Activated T-cell treated with anti-CD3 and anti-CD28 coated beads, Interleukin-2, amount 50 U/mL, for 24 hours (primary cell): Measurements from ENCODE around the gene OR4F6.
"Not testable (repeated sequence)": the region's sequence is repeated elsewhere in the genome, so short reads cannot be mapped to it uniquely, and the experiment has no call there.

ENCODE experiments used
- DNase-seq: peaks from one replicate; pipeline ENCODE4 v3.0.0-alpha.2; 2020
- H3K27ac Mint-ChIP-seq: 2 replicates; pipeline ENCODE4 v1.8.0; 2020; ENCODE audit warnings: mild to moderate bottlenecking, mixed read lengths
- H3K27me3 Mint-ChIP-seq: 2 replicates; pipeline ENCODE4 v1.8.0; 2020; ENCODE audit warnings: mixed read lengths
- H3K36me3 Mint-ChIP-seq: 2 replicates; pipeline ENCODE4 v1.8.0; 2020; ENCODE audit warnings: low read depth, mixed read lengths
- H3K4me1 Mint-ChIP-seq: 2 replicates; pipeline ENCODE4 v1.8.0; 2020; ENCODE audit warnings: low read depth, mixed read lengths
- H3K4me3 Mint-ChIP-seq: 2 replicates; pipeline ENCODE4 v1.8.0; 2020; ENCODE audit warnings: mild to moderate bottlenecking, moderate library complexity, mixed read lengths
- H3K9me3 Mint-ChIP-seq: 2 replicates; pipeline ENCODE4 v1.8.0; 2020; ENCODE audit warnings: mixed read lengths

Gene OR4F6

DNA sequence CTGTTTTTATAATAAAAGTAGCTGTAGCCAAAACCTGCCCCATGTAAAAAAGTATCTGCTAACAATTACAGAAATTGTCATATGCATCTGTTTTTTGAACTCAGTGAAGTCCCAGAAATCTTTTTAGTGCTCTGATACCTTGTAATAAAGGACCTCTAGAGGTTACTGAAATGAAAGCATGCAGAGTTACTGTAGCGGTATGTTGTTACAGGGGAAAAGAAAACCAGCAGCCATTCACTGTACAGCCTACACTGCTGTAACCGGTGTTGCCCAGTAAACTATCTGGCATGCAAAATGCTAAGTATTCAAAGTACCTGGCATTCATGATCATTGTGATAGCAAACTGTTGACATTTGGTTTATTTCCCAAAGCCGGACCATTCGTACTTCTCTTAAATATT, 12.6 kb upstream of the OR4F6 start:
- H3K27ac Mint-ChIP-seq, H3K36me3 Mint-ChIP-seq, H3K4me3 Mint-ChIP-seq, DNase-seq, H3K4me1 Mint-ChIP-seq, H3K9me3 Mint-ChIP-seq: not testable (repeated sequence)
- H3K27me3 Mint-ChIP-seq, result peaks cover 10% of the 10 kb centered on the region

DNA sequence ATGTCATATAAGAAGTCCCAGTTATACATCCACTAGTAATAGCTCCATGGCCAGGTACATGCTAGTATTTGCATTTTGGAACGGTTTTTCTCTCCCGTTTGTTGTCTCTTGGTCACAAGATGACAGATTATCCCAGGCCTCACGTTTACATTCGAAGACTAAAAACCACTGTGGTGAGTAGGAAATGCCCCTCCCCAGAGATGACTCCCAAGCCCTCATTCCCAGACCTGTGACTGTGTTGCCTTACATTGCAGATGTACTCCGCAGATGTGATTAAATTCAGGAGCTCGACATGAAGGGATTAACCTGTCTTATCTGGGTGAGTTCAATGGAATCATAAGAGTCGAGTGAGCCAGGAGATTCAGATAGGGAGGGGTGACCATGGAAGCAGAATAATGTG, 9.3 kb upstream of the OR4F6 start:
- H3K4me3 Mint-ChIP-seq, H3K27ac Mint-ChIP-seq, DNase-seq, H3K9me3 Mint-ChIP-seq, H3K4me1 Mint-ChIP-seq, H3K36me3 Mint-ChIP-seq: not testable (repeated sequence)
- H3K27me3 Mint-ChIP-seq, result peaks cover 11% of the 10 kb centered on the region

DNA sequence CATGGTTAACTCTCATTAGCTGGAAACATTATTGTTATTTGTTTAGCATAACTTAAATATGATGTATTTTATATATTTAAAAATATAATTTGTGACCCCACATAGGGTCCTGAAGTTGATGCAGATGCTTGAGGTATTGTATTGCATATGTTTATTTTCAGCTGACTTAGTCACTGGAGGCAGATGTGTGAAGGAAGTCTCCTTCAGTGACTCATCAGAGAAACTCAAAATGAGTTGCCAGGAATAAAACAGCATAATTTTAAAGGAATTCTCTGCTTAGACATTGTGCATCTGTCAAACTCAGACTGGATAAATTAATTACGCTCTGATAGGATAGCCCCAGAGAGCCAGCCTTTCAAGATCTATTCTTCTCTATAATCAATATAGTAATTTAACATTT, 7.9 kb upstream of the OR4F6 start:
- H3K4me3 Mint-ChIP-seq, result no peak overlapping the region
- no peak overlapping the region for H3K27ac Mint-ChIP-seq
- no peak for DNase-seq
- H3K36me3 Mint-ChIP-seq, result no peaks in the 10 kb centered on the region
- H3K4me1 Mint-ChIP-seq, result no peaks in the 10 kb centered on the region
- no peaks in the 10 kb centered on the region for H3K9me3 Mint-ChIP-seq
- H3K27me3 Mint-ChIP-seq, result peaks cover 11% of the 10 kb centered on the region

GRCh38 chr15:101799665-101800064, 3.6 kb upstream of the OR4F6 start:
- DNase-seq, result no peak
- H3K4me1 Mint-ChIP-seq, result no peaks in the 10 kb centered on the region
- H3K4me3 Mint-ChIP-seq, result no peak overlapping the region
- H3K27ac Mint-ChIP-seq, result no peak overlapping the region
- no peaks in the 10 kb centered on the region for H3K9me3 Mint-ChIP-seq
- H3K36me3 Mint-ChIP-seq, result no peaks in the 10 kb centered on the region
- H3K27me3 Mint-ChIP-seq, result peaks cover 25% of the 10 kb centered on the region

- no peak overlapping the region for H3K4me3 Mint-ChIP-seq
- H3K27me3 Mint-ChIP-seq, result peaks cover 31% of the 10 kb centered on the region
- H3K36me3 Mint-ChIP-seq, result no peaks in the 10 kb centered on the region
- H3K27ac Mint-ChIP-seq, result no peak overlapping the region
- H3K4me1 Mint-ChIP-seq, result no peaks in the 10 kb centered on the region
- no peak for DNase-seq
- no peaks in the 10 kb centered on the region for H3K9me3 Mint-ChIP-seq
These were observed 2.3 kb upstream of the OR4F6 start for GRCh38 chr15:101801048-101801447.

DNA sequence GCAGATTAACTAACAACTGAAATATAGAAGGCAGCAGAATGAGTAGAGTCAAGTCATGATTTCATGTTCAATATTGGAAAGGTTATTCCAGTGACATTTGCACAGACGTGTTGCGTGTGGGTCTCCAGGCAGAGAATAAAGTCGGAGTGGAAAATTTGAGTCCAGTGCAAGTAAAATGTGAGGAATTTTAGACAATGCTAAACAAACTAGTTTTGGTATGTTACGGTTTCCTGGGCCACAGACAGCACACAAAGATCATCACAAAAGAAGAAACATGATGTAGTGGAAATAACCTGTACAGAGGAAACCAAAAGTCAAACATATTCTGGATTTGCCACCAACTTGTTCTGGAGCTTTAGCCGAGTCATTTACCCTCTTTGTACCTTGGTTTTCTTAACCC, 367 bp downstream of the OR4F6 start:
- no peak overlapping the region for H3K4me3 Mint-ChIP-seq
- H3K36me3 Mint-ChIP-seq, result no peaks in the 10 kb centered on the region
- H3K4me1 Mint-ChIP-seq, result no peaks in the 10 kb centered on the region
- DNase-seq, result no peak
- H3K27me3 Mint-ChIP-seq, result peaks cover 35% of the 10 kb centered on the region
- H3K9me3 Mint-ChIP-seq, result no peaks in the 10 kb centered on the region
- no peak overlapping the region for H3K27ac Mint-ChIP-seq

- no peaks in the 10 kb centered on the region for H3K9me3 Mint-ChIP-seq
- peaks cover 38% of the 10 kb centered on the region for H3K27me3 Mint-ChIP-seq
- no peaks in the 10 kb centered on the region for H3K4me1 Mint-ChIP-seq
- H3K4me3 Mint-ChIP-seq, result no peak overlapping the region
- DNase-seq, result no peak
- no peaks in the 10 kb centered on the region for H3K36me3 Mint-ChIP-seq
- H3K27ac Mint-ChIP-seq, result no peak overlapping the region
These were observed 1.1 kb downstream of the OR4F6 start for GRCh38 chr15:101804375-101804774.

- no peak for DNase-seq
- Mint-ChIP-seq H3K27me3 (peaks cover 43% of the 10 kb centered on the region), H3K4me3 (no peak overlapping the region), H3K27ac (no peak overlapping the region), H3K9me3 (no peaks in the 10 kb centered on the region), H3K4me1 (no peaks in the 10 kb centered on the region), H3K36me3 (no peaks in the 10 kb centered on the region)
These were observed 1.6 kb downstream of the OR4F6 start for GRCh38 chr15:101804941-101805340.

- Mint-ChIP-seq H3K9me3 (no peaks in the 10 kb centered on the region), H3K4me3 (no peak overlapping the region), H3K27ac (no peak overlapping the region)
These were observed 2.5 kb downstream of the OR4F6 start for GRCh38 chr15:101805605-101806345.

DNA sequence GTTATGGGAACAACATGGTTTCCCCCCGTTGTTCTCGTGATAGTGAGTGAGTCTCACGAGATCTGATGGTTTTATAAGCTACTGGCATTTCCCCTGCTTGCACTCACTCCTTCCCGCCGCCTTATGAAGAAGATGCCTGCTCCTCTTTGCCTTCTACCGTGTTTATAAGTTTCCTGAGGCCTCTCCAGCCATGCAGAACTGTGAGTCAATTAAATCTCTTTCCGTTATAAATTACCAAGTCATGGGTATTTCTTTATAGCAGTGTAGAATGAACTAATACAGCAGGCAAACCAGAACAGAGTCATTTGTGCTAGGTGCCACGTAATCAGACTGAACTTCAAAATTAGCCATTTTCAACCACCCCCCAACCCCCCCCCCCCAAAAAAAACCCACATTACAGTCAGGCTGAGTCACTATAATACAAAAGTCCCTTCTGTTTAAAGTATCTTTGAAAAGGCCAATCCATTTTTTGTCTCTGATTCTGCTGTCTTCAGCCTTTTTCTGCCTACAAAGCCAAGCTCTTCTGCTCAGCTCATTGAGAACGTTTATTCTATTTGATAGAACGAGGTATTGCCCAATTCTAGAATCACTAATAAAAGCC, 4.1 kb downstream of the OR4F6 start:
- H3K27ac Mint-ChIP-seq, result no peak overlapping the region
- no peak for DNase-seq
- no peaks in the 10 kb centered on the region for H3K4me1 Mint-ChIP-seq
- H3K4me3 Mint-ChIP-seq, result no peak overlapping the region
- H3K27me3 Mint-ChIP-seq, result peaks cover 57% of the 10 kb centered on the region
- H3K9me3 Mint-ChIP-seq, result no peaks in the 10 kb centered on the region
- no peaks in the 10 kb centered on the region for H3K36me3 Mint-ChIP-seq

More at GRCh38 chr15:101805605-101806345, 2.5 kb downstream of the OR4F6 start:
- Mint-ChIP-seq H3K27me3 (peaks cover 47% of the 10 kb centered on the region), H3K4me1 (no peaks in the 10 kb centered on the region), H3K36me3 (no peaks in the 10 kb centered on the region)
- DNase-seq, result no peak

GRCh38 chr15:101808201-101808600, 4.9 kb downstream of the OR4F6 start:
- no peaks in the 10 kb centered on the region for H3K36me3 Mint-ChIP-seq
- no peak overlapping the region for H3K27ac Mint-ChIP-seq
- no peak overlapping the region for H3K4me3 Mint-ChIP-seq
- H3K4me1 Mint-ChIP-seq, result no peaks in the 10 kb centered on the region
- no peak for DNase-seq
- peaks cover 62% of the 10 kb centered on the region for H3K27me3 Mint-ChIP-seq
- no peaks in the 10 kb centered on the region for H3K9me3 Mint-ChIP-seq

- H3K27ac Mint-ChIP-seq, result no peak overlapping the region
- no peaks in the 10 kb centered on the region for H3K36me3 Mint-ChIP-seq
- no peak overlapping the region for H3K4me3 Mint-ChIP-seq
- DNase-seq, result no peak
- no peaks in the 10 kb centered on the region for H3K9me3 Mint-ChIP-seq
- H3K27me3 Mint-ChIP-seq, result peaks cover 53% of the 10 kb centered on the region
- H3K4me1 Mint-ChIP-seq, result no peaks in the 10 kb centered on the region
These were observed 7.1 kb downstream of the OR4F6 start for GRCh38 chr15:101810456-101810855.

DNA sequence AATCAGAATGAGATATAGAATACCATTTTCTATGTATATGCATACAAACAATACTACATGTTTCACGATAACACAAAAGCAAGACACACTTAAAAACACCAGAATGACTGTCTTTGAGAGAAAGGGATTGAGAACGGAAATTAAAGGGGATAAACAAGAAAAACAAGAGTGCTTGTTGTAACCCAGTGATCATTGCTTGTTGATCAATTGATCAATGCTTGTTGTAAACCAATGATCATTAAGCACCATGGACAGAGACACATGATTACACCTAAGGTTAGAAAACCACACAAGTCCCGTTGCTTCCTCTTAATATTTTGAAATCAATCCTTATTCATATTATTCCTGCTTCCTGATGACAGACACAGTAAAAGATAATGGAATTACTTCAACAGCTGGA, 7.6 kb downstream of the OR4F6 start:
- no peak overlapping the region for H3K27ac Mint-ChIP-seq
- H3K4me1 Mint-ChIP-seq, result no peaks in the 10 kb centered on the region
- no peaks in the 10 kb centered on the region for H3K9me3 Mint-ChIP-seq
- DNase-seq, result no peak
- H3K36me3 Mint-ChIP-seq, result no peaks in the 10 kb centered on the region
- peaks cover 52% of the 10 kb centered on the region for H3K27me3 Mint-ChIP-seq
- H3K4me3 Mint-ChIP-seq, result no peak overlapping the region

DNA sequence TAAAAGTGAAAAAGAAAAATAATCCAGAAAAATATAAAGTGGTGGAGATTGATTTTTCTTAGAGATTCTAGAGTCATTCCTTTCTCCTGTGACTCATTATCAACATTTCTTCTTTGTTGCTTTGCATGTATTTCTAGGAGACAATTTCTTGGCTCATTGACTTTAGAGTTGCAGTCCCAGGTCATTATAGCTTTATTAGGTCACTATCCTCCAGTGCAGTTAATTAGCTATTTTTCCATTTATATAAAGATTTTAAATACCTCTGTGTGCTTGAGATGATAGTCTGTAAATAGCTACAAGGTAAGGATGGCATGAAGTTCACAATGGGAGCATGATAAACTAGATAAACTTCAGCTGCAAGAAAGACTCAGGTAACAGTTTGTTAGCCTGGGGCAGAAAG, 8.6 kb downstream of the OR4F6 start, which contains the start of gene OR4F15:
OR4F15 (plus strand) TSS at position 301 of the 400 bp plus-strand sequence. CDS start 5,985 bp downstream, outside the sequence.
- Mint-ChIP-seq H3K4me3 (no peak within 1 kb of the TSS), H3K4me1 (no peaks in the 10 kb centered on the region), H3K27ac (no peak within 1 kb of the TSS), H3K36me3 (no peaks in the 10 kb centered on the region), H3K27me3 (peaks cover 54% of the 10 kb centered on the region), H3K9me3 (no peaks in the 10 kb centered on the region)
- DNase-seq, result no peak

GRCh38 chr15:101813803-101814534, 10.7 kb downstream of the OR4F6 start:
- peaks cover 62% of the 10 kb centered on the region for H3K27me3 Mint-ChIP-seq

More at GRCh38 chr15:101813803-101814534, 10.7 kb downstream of the OR4F6 start:
- H3K4me3 Mint-ChIP-seq, result no peak overlapping the region
- H3K9me3 Mint-ChIP-seq, result no peaks in the 10 kb centered on the region
- no peak overlapping the region for H3K27ac Mint-ChIP-seq
- H3K4me1 Mint-ChIP-seq, result no peaks in the 10 kb centered on the region
- H3K36me3 Mint-ChIP-seq, result no peaks in the 10 kb centered on the region
- DNase-seq, result no peak
